Esophagus (tissue), 2 donors: ENCODE measurements around the gene CCDC192. TPM values are rescaled to one million over a fixed set of nuclear protein-coding genes. Genes with fewer than 3 reads are reported as not detected.
"Not testable (repeated sequence)": the region's sequence is repeated elsewhere in the genome, so short reads cannot be mapped to it uniquely, and the experiment has no call there.

ENCODE experiments used
- H3K27ac ChIP-seq, 2 donors: one replicate each; pipeline ENCODE4 v1.5.1; 2013; ENCODE audit warnings: low read depth in 2 of 2, mild to moderate bottlenecking in 2 of 2, inconsistent platforms in 1 of 2, low read length in 1 of 2, moderate library complexity in 1 of 2
- H3K27me3 ChIP-seq, 2 donors: one replicate each; pipeline ENCODE4 v1.6.1; 2013; ENCODE audit warnings: low read length in 2 of 2, control low read depth in 1 of 2, mild to moderate bottlenecking in 1 of 2; ENCODE audit not compliant: insufficient read depth in 2 of 2, control insufficient read depth in 1 of 2
- H3K36me3 ChIP-seq, 2 donors: one replicate each; pipeline ENCODE4 v1.6.1; 2013; ENCODE audit warnings: low read length in 1 of 2; ENCODE audit not compliant: control insufficient read depth in 2 of 2, insufficient read depth in 2 of 2
- H3K4me1 ChIP-seq, 2 donors: one replicate each; pipeline ENCODE4 v1.6.1; 2013; ENCODE audit warnings: low read length in 1 of 2; ENCODE audit not compliant: control insufficient read depth in 2 of 2, insufficient read depth in 2 of 2
- H3K4me3 ChIP-seq, 2 donors: one replicate each; pipeline ENCODE4 v1.5.1; 2013; ENCODE audit warnings: low read length in 2 of 2, mild to moderate bottlenecking in 2 of 2, low read depth in 1 of 2, moderate library complexity in 1 of 2
- H3K9me3 ChIP-seq, 2 donors: one replicate each; pipeline ENCODE4 v1.6.1; 2013; ENCODE audit warnings: mild to moderate bottlenecking in 2 of 2, low read depth in 1 of 2, low read length in 1 of 2, moderate library complexity in 1 of 2; ENCODE audit not compliant: control insufficient read depth in 2 of 2, insufficient read depth in 1 of 2
- WGBS, 2 donors: extraction: QIAGEN DNeasy Blood & Tissue Kit; methylation state at CpG; one replicate each; pipeline ENCODE4 v1.1.7; 2013; 5-methylcytosine and 5-hydroxymethylcytosine counted together
- polyA plus RNA-seq, 2 donors: library from polyadenylated mRNA; stranded (reverse); fragments of 200-250 nt; gene quantifications; one replicate each; pipeline ENCODE4 v1.2.3, GENCODE V29; 2013
- donor health status: healthy with polysubstance abuse.
- donor health status: Bipolar disorder and iron deficiency.

Gene CCDC192
- polyA plus RNA-seq, 2 donors, result not detected

- H3K27ac ChIP-seq, H3K4me1 ChIP-seq, H3K27me3 ChIP-seq, H3K36me3 ChIP-seq, H3K9me3 ChIP-seq, H3K4me3 ChIP-seq: not testable (repeated sequence)
These were observed 26.2 kb upstream of the CCDC192 start for GRCh38 chr5:127676951-127677350.

DNA sequence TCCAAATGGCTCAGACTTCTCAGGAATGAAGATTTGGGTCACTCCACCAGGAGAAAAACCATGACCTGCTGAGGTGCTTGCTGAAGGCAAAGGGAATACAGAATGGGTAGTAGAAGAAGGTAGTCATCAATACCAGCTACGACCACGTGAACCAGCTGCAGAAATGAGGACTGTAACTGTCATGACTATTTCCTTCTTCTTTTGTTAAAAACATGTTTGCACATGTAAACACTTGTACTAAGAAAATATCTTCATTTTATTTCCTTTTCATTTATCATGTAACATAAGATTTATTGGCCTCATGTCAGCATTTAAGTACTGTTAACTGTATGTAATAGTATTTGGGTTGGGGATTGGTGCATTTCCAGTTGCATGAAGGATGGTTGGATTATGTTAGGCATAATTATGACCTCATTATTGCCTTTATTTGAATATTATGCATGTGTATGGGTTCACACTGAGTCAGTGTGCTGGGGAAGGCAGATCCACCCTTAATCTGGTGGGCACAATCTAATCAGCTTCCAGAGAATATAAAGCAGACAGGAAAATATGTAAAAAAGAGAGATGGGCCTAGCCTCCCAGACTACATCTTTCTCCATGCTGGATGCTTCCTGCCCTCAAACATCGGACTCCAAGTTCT, 23.4 kb upstream of the CCDC192 start:
- WGBS, 2 donors, result 62 to 68% methylated on average over 3 of the region's 3 CpGs
- not testable (repeated sequence) for H3K27me3 ChIP-seq, H3K4me1 ChIP-seq, H3K27ac ChIP-seq, H3K36me3 ChIP-seq, H3K9me3 ChIP-seq, H3K4me3 ChIP-seq

DNA sequence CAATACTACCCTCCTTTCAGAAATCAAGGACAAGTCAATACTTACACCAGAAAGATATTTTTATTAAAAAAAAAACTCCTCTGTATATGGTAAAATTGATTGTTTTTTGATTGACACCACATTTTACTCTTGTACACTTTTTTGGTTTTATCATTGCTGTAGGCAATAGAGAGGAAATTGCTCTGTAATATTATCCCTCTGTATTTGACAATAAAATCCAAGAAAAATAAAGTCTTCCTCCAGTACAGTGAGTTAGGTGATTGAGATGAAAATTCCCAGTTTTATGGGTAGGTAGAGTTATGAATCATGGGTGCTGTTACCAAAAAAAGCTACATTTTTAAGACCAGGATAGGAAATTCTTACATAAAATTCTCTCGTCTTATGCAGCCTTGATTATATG, 22.6 kb upstream of the CCDC192 start:
- 91 to 95% methylated on average over 1 of the region's 1 CpG for WGBS, 2 donors
- no peaks in the 10 kb centered on the region for H3K4me1 ChIP-seq
- no peaks in the 10 kb centered on the region for H3K36me3 ChIP-seq
- H3K27ac ChIP-seq, result no peak overlapping the region
- H3K27me3 ChIP-seq, result no peaks in the 10 kb centered on the region
- no peaks in the 10 kb centered on the region for H3K9me3 ChIP-seq
- no peak overlapping the region for H3K4me3 ChIP-seq

- WGBS, 2 donors, result 50 to 62% methylated on average over 4 of the region's 4 CpGs
- Histone ChIP-seq H3K9me3 (no peaks in the 10 kb centered on the region), H3K27ac (no peak overlapping the region), H3K4me3 (no peak overlapping the region), H3K4me1 (no peaks in the 10 kb centered on the region), H3K36me3 (no peaks in the 10 kb centered on the region), H3K27me3 (no peaks in the 10 kb centered on the region)
These were observed 20.2 kb upstream of the CCDC192 start for GRCh38 chr5:127683008-127683407.

GRCh38 chr5:127684726-127685467, 18.3 kb upstream of the CCDC192 start:
- H3K27ac ChIP-seq, result no peak overlapping the region
- no peaks in the 10 kb centered on the region for H3K27me3 ChIP-seq
- no peak overlapping the region for H3K4me3 ChIP-seq
- 64 to 77% methylated on average over 6 of the region's 6 CpGs for WGBS, 2 donors
- H3K36me3 ChIP-seq, result no peaks in the 10 kb centered on the region
- no peaks in the 10 kb centered on the region for H3K9me3 ChIP-seq
- no peaks in the 10 kb centered on the region for H3K4me1 ChIP-seq

GRCh38 chr5:127685662-127686061, 17.5 kb upstream of the CCDC192 start:
- Histone ChIP-seq H3K36me3 (no peaks in the 10 kb centered on the region), H3K27ac (no peak overlapping the region)
- 24 to 54% methylated on average over 2 of the region's 2 CpGs for WGBS, 2 donors

GRCh38 chr5:127686424-127686823, 16.8 kb upstream of the CCDC192 start:
- Histone ChIP-seq H3K27ac (no peak overlapping the region), H3K36me3 (no peaks in the 10 kb centered on the region)

More at GRCh38 chr5:127685662-127686061, 17.5 kb upstream of the CCDC192 start:
- H3K4me3 ChIP-seq, result no peak overlapping the region
- no peaks in the 10 kb centered on the region for H3K27me3 ChIP-seq
- no peaks in the 10 kb centered on the region for H3K9me3 ChIP-seq
- no peaks in the 10 kb centered on the region for H3K4me1 ChIP-seq

DNA sequence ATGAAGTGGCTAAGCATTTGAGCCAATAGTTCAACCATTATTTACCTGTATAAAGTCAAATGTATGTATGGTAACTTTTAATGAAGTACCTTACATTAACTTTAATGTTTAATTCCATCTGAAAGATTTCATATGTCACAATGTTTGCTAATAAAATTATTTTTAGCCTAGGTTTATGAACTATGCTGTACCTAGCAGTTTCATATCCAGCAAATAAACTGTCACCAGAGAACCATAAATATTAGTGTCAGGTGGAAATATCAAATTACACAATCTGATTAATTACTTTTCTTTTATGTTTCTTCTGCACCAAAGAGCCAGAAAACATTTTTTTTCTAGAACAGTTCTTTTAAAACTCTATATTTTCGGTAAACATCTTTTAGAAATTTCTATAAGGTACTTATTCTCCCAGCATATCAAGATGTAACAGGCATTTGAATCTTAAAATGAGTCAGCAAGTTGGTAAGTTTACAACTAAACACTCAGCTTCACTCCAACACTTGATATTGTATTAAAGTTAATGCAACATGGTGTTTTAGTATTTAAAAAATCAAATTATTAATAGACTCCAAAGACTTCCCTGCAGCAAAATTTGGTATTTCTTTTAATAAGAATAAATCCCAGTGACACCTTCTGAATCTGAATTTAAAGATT, 8.5 kb upstream of the CCDC192 start:
- no peaks in the 10 kb centered on the region for H3K36me3 ChIP-seq
- 71 to 79% methylated on average over 1 of the region's 1 CpG for WGBS, 2 donors
- no peaks in the 10 kb centered on the region for H3K27me3 ChIP-seq
- no peaks in the 10 kb centered on the region for H3K4me1 ChIP-seq
- no peaks in the 10 kb centered on the region for H3K9me3 ChIP-seq
- H3K27ac ChIP-seq, result no peak overlapping the region
- H3K4me3 ChIP-seq, result no peak overlapping the region

More at GRCh38 chr5:127686424-127686823, 16.8 kb upstream of the CCDC192 start:
- Histone ChIP-seq H3K4me1 (no peaks in the 10 kb centered on the region), H3K4me3 (no peak overlapping the region), H3K27me3 (no peaks in the 10 kb centered on the region), H3K9me3 (no peaks in the 10 kb centered on the region)

GRCh38 chr5:127695346-127695745, 7.8 kb upstream of the CCDC192 start:
- Histone ChIP-seq H3K27ac (no peak overlapping the region), H3K4me3 (no peak overlapping the region), H3K27me3 (no peaks in the 10 kb centered on the region), H3K4me1 (no peaks in the 10 kb centered on the region), H3K9me3 (no peaks in the 10 kb centered on the region), H3K36me3 (no peaks in the 10 kb centered on the region)

DNA sequence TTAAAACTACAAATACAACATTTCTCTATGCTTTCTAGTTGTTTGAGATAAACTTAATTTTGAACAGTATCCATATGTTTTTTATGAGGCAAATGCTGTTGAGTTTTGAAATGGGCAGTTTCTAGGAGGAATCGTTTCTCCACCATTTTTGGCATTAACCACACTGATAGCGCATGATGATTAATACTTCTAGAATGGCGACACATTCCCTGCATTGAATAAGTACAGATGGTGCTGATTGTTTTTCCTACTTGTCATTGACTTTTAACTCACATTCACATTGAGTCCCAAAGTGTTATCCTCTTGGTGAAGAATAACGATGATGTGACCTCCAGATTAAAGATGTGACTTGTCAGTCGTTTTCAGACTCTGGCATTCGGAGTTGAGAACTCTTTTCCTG, 6.5 kb upstream of the CCDC192 start:
- H3K36me3 ChIP-seq, result no peaks in the 10 kb centered on the region
- 69 to 70% methylated on average over 6 of the region's 6 CpGs for WGBS, 2 donors

More for the DNA sequence above, 6.5 kb upstream of the CCDC192 start:
- Histone ChIP-seq H3K27me3 (no peaks in the 10 kb centered on the region), H3K9me3 (no peaks in the 10 kb centered on the region), H3K4me1 (no peaks in the 10 kb centered on the region), H3K27ac (no peak overlapping the region), H3K4me3 (no peak overlapping the region)
